ENCODE measurements around the gene JADE1. TPM values are rescaled to one million over a fixed set of nuclear protein-coding genes. Genes with fewer than 3 reads are reported as not detected.

Gene JADE1
- polyA plus RNA-seq, result 24.7 TPM
- long read RNA-seq, donor 1, full-length matches to known transcripts, result 1 of 1 reads
- long read RNA-seq, donor 1, partial matches to known transcripts, result 0 of 1 reads
- long read RNA-seq, donor 1, other reads (novel, unspliced or antisense), result 0 of 1 reads
- long read RNA-seq, donor 2, full-length matches to known transcripts, result 5 of 5 reads
- long read RNA-seq, donor 2, partial matches to known transcripts, result 0 of 5 reads
- long read RNA-seq, donor 2, other reads (novel, unspliced or antisense), result 0 of 5 reads
- long read RNA-seq, donor 3, full-length matches to known transcripts, result 5 of 14 reads
- long read RNA-seq, donor 3, partial matches to known transcripts, result 9 of 14 reads
- long read RNA-seq, donor 3, other reads (novel, unspliced or antisense), result 0 of 14 reads
- long read RNA-seq, donor 4, result 0 reads
- long read RNA-seq, donor 5, full-length matches to known transcripts, result 2 of 2 reads
- long read RNA-seq, donor 5, partial matches to known transcripts, result 0 of 2 reads
- long read RNA-seq, donor 5, other reads (novel, unspliced or antisense), result 0 of 2 reads
- long read RNA-seq, donor 6, full-length matches to known transcripts, result 2 of 2 reads
- long read RNA-seq, donor 6, partial matches to known transcripts, result 0 of 2 reads
- long read RNA-seq, donor 6, other reads (novel, unspliced or antisense), result 0 of 2 reads
- long read RNA-seq, donor 7, result 0 reads
- long read RNA-seq, donor 8, partial matches to known transcripts, result 0 of 2 reads
- long read RNA-seq, donor 8, other reads (novel, unspliced or antisense), result 0 of 2 reads
- long read RNA-seq, donor 9, full-length matches to known transcripts, result 3 of 3 reads
- long read RNA-seq, donor 9, partial matches to known transcripts, result 0 of 3 reads
- long read RNA-seq, donor 9, other reads (novel, unspliced or antisense), result 0 of 3 reads
- long read RNA-seq, donor 10, full-length matches to known transcripts, result 4 of 4 reads
- long read RNA-seq, donor 10, partial matches to known transcripts, result 0 of 4 reads
- long read RNA-seq, donor 10, other reads (novel, unspliced or antisense), result 0 of 4 reads
- long read RNA-seq, donor 11, full-length matches to known transcripts, result 3 of 3 reads
- long read RNA-seq, donor 11, partial matches to known transcripts, result 0 of 3 reads
- long read RNA-seq, donor 11, other reads (novel, unspliced or antisense), result 0 of 3 reads

DNA sequence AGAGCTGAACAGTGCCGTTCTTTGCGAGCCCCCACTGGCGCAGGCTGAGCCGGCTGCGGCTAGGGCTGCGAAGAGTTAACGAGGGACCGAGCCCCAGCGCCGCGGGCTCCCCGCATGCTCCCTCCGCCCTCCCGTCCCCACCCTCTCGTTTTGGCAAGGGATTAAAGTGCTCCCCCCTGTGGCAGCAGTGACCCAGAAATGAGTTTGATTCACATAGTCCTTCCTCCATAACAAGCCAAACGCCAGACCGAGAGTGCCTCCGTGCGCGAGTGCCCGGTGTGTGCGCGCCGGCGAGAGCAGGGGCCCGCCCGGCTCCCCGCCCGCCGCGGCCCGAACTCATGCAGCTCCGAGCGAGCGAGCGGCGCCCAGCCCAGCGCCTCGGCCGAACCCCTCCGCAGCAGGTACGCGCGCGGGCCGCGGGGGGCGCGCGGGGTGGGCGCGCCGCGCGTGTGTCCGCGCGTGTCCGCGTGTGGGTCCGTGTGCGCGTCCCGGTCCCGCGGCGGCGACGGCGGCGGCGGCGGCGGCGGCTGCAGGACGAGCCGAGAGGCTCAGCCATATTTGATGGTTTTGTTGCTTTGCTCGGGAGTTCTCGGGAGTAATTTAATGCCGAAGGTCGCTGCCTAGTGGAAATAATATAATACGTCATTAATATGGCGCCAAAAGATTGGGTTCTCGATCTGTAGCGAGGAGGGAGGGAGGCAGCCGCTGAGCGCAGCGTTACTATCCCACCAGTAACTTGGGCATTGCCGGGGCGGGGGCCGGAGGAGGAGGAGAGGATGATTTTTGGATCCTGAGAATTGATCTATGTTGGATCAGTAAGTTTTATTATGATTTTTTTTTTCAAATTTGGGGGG is at the start of gene JADE1:
Gene JADE1 (plus strand): TSS at position 224 of the 854 bp plus-strand sequence. CDS start 22,059 bp downstream, outside the sequence.
- Histone ChIP-seq H3K36me3 (ENCODE audit: control insufficient read depth, insufficient read depth, low read length) (no peaks in the 10 kb centered on the region), H3K27me3 (ENCODE audit: control insufficient read depth, insufficient read depth, low read length) (no peaks in the 10 kb centered on the region), H3K4me1 (ENCODE audit: control insufficient read depth, insufficient read depth, low read length) (no peaks in the 10 kb centered on the region), H3K9me3 (ENCODE audit: control insufficient read depth, low read depth, low read length) (no peaks in the 10 kb centered on the region), H3K27ac (ENCODE audit: low read length) (peak within 1 kb of the TSS; percentile 98), H3K4me3 (ENCODE audit: low read length) (peak within 1 kb of the TSS; percentile 61)
- WGBS (ENCODE audit: insufficient coverage, low lambda C conversion rate), result no CpG with 5 or more reads among the region's 91 CpGs
- DNase-seq, result peak; percentile 94 to 97

DNA sequence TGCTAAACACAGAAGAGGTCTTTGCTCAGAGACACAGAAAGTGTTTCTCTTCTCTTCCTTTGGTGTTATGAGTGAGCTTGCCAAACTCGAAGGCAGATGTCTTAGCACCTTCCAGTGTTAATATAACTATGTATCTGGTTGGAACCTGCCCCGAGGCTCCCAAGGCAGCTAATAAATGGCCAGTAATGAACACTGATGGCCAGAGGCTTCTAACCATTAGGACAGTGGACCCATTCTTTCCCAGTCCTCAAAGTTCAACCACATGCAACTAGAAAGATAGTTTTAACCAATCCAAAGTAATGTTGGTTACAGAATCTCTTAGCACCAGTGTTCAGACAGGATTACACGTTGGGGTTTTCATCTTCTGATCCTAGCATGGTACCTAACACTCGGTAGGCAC is 42.7 kb upstream of the JADE1 start:
- Histone ChIP-seq H3K27me3 (ENCODE audit: control insufficient read depth, insufficient read depth, low read length) (no peaks in the 10 kb centered on the region), H3K4me3 (ENCODE audit: low read length) (no peak overlapping the region), H3K4me1 (ENCODE audit: control insufficient read depth, insufficient read depth, low read length) (peaks cover 3% of the 10 kb centered on the region), H3K9me3 (ENCODE audit: control insufficient read depth, low read depth, low read length) (no peaks in the 10 kb centered on the region), H3K27ac (ENCODE audit: low read length) (no peak overlapping the region), H3K36me3 (ENCODE audit: control insufficient read depth, insufficient read depth, low read length) (no peaks in the 10 kb centered on the region)
- DNase-seq, result no peak
- WGBS (ENCODE audit: insufficient coverage, low lambda C conversion rate), result 100% methylated on average over 2 of the region's 4 CpGs

DNA sequence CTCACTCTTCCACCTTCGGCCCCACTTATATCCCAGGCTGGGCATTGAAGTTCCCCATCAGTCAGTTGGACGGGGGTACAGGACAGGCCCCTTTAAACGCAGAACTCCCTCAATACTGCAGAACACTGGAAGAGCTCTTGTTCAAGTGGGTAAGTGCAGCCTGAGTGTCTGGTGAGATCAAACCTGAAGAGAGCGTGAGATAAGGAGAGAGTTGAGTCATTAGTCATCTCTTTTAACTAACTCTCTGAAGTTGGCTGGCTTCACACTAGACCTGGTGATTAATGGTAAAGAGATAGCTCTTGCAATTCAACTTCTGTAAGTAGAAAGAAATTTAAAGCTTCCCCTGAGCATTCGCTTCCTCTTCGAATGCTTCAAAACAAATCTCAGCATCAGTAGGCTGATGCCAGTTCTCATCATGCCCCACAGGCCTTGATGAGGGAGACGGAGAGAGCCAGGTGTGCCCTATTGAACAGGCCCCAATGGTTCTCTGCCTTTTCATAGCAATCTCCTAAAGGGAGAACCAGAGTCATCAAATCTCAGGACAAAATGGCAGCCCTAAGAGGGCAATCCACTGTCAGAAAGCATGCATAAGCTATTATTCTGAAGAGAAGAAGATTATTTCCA is 41.0 kb upstream of the JADE1 start:
- Histone ChIP-seq H3K9me3 (ENCODE audit: control insufficient read depth, low read depth, low read length) (no peaks in the 10 kb centered on the region), H3K4me1 (ENCODE audit: control insufficient read depth, insufficient read depth, low read length) (peaks cover 3% of the 10 kb centered on the region), H3K27me3 (ENCODE audit: control insufficient read depth, insufficient read depth, low read length) (no peaks in the 10 kb centered on the region), H3K4me3 (ENCODE audit: low read length) (no peak overlapping the region), H3K36me3 (ENCODE audit: control insufficient read depth, insufficient read depth, low read length) (no peaks in the 10 kb centered on the region), H3K27ac (ENCODE audit: low read length) (no peak overlapping the region)
- no peak for DNase-seq
- no CpG with 5 or more reads among the region's 7 CpGs for WGBS (ENCODE audit: insufficient coverage, low lambda C conversion rate)

DNA sequence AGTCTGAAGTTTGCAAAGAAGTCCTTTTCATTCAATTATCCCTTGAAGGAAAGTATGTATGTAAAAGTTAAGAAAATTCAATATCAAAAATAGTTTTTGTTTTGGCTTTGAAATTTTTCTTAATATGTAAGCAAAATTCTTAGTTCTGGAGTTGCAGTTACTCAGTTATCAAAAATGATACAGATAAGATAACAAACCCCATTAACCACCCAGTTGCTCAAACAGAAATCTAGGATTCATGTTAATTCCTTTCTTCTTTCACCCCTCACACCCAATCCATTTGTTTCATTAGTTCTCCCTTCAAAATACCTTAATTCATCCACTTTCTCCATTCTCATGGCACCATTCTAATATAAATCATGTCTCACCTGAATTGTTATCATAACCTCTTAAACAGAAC is 40.5 kb upstream of the JADE1 start:
- H3K4me3 ChIP-seq (ENCODE audit: low read length), result no peak overlapping the region
- H3K4me1 ChIP-seq (ENCODE audit: control insufficient read depth, insufficient read depth, low read length), result peaks cover 3% of the 10 kb centered on the region
- no peak overlapping the region for H3K27ac ChIP-seq (ENCODE audit: low read length)
- no peaks in the 10 kb centered on the region for H3K9me3 ChIP-seq (ENCODE audit: control insufficient read depth, low read depth, low read length)
- H3K27me3 ChIP-seq (ENCODE audit: control insufficient read depth, insufficient read depth, low read length), result no peaks in the 10 kb centered on the region
- no peaks in the 10 kb centered on the region for H3K36me3 ChIP-seq (ENCODE audit: control insufficient read depth, insufficient read depth, low read length)
- no peak for DNase-seq

DNA sequence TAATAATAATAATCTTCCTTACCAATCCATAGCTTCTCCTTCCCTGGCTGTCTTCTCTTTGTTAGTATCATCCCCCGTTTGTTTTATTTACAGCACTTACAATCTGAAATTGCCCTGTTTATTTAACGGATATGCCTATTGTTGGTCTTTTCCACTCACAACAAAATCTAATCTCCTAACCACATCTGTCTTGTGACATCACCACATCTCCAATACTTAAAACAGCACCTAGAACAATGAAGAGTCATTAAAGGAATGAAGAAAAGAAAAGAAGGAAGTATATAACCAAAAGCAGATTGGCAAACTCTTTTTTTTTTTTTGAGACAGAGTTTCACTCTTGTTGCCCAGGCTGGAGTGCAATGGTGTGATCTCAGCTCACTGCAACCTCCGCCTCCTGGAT is 38.7 kb upstream of the JADE1 start:
- Histone ChIP-seq H3K4me3 (ENCODE audit: low read length) (no peak overlapping the region), H3K4me1 (ENCODE audit: control insufficient read depth, insufficient read depth, low read length) (peaks cover 3% of the 10 kb centered on the region), H3K27ac (ENCODE audit: low read length) (no peak overlapping the region), H3K36me3 (ENCODE audit: control insufficient read depth, insufficient read depth, low read length) (no peaks in the 10 kb centered on the region), H3K9me3 (ENCODE audit: control insufficient read depth, low read depth, low read length) (no peaks in the 10 kb centered on the region), H3K27me3 (ENCODE audit: control insufficient read depth, insufficient read depth, low read length) (no peaks in the 10 kb centered on the region)
- DNase-seq, result no peak
- 75% methylated on average over 2 of the region's 3 CpGs for WGBS (ENCODE audit: insufficient coverage, low lambda C conversion rate)

DNA sequence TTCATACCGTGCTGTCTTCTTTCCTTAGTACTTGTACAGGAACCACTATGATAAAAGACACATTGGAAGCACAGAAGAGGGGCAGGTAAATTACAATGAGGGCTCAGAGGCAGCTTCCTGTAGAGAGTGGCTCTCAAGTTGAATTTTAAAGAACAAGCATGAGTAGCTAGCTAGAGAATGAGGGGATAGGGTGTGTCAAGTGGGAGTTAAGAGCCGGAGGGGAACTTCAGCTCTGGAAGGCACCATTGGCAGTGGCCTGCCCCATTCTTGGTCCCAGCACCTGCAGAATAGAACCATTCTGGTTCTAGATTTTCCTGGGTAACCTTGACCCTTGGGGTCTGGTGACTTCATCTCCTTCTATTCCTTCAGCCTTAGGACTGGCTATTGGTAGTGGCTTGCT is 34.0 kb upstream of the JADE1 start:
- no peaks in the 10 kb centered on the region for H3K36me3 ChIP-seq (ENCODE audit: control insufficient read depth, insufficient read depth, low read length)
- 100% methylated on average over 1 of the region's 2 CpGs for WGBS (ENCODE audit: insufficient coverage, low lambda C conversion rate)
- H3K4me1 ChIP-seq (ENCODE audit: control insufficient read depth, insufficient read depth, low read length), result peaks cover 7% of the 10 kb centered on the region
- H3K27me3 ChIP-seq (ENCODE audit: control insufficient read depth, insufficient read depth, low read length), result no peaks in the 10 kb centered on the region
- no peaks in the 10 kb centered on the region for H3K9me3 ChIP-seq (ENCODE audit: control insufficient read depth, low read depth, low read length)
- H3K4me3 ChIP-seq (ENCODE audit: low read length), result no peak overlapping the region
- no peak overlapping the region for H3K27ac ChIP-seq (ENCODE audit: low read length)
- no peak for DNase-seq

DNA sequence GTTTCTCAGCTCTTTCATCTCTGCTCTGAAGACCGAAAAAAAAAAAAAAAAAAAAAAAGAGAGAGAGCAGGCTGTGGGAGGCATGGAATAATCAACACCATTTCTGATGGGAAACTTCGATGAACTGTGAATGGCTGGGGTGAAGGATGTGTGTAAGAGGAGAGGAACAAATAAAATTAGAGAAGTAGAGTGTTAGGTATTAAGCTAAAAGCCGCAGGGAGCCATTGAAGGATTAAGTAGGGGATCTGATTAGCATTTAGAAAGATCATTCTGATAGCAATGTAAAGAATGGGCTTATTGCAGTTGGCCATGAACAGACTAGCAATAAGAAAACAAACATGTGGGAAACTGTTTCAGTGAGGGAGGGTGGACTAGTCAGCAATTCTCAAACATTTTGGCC is 33.6 kb upstream of the JADE1 start:
- 80% methylated on average over 1 of the region's 3 CpGs for whole genome bisulfite sequencing (ENCODE audit: insufficient coverage, low lambda C conversion rate)
- DNase-seq, result no peak
- H3K4me1 ChIP-seq (ENCODE audit: control insufficient read depth, insufficient read depth, low read length), result peaks cover 7% of the 10 kb centered on the region
- no peaks in the 10 kb centered on the region for H3K27me3 ChIP-seq (ENCODE audit: control insufficient read depth, insufficient read depth, low read length)
- H3K27ac ChIP-seq (ENCODE audit: low read length), result no peak overlapping the region
- no peaks in the 10 kb centered on the region for H3K36me3 ChIP-seq (ENCODE audit: control insufficient read depth, insufficient read depth, low read length)
- H3K4me3 ChIP-seq (ENCODE audit: low read length), result no peak overlapping the region
- H3K9me3 ChIP-seq (ENCODE audit: control insufficient read depth, low read depth, low read length), result no peaks in the 10 kb centered on the region

DNA sequence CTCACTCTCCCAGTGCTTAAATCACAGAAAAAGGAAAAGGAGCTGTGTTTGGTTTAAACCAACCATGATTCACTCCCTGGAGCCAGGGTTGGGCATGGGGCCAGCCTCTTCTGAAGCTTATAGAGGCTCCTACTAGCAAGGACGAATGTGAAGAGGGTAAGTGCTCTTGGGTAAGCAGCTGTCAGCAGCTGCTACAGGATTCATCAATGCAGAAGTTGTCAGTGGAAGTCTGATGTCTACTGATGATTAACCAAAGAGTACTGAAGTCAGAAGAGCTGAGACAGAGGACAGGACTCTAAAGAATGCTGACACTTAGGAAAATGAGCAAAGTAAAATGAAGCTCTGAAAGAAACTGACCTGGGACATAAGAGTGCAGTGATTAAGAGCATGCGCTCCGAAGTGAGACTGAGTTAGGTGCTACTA is 32.7 kb upstream of the JADE1 start:
- H3K36me3 ChIP-seq (ENCODE audit: control insufficient read depth, insufficient read depth, low read length), result no peaks in the 10 kb centered on the region
- peaks cover 7% of the 10 kb centered on the region for H3K4me1 ChIP-seq (ENCODE audit: control insufficient read depth, insufficient read depth, low read length)
- H3K27ac ChIP-seq (ENCODE audit: low read length), result peak overlapping the region; percentile 73
- no CpG with 5 or more reads among the region's 3 CpGs for WGBS (ENCODE audit: insufficient coverage, low lambda C conversion rate)
- no peaks in the 10 kb centered on the region for H3K27me3 ChIP-seq (ENCODE audit: control insufficient read depth, insufficient read depth, low read length)
- DNase-seq, result peak; percentile 57 to 67
- H3K9me3 ChIP-seq (ENCODE audit: control insufficient read depth, low read depth, low read length), result no peaks in the 10 kb centered on the region
- no peak overlapping the region for H3K4me3 ChIP-seq (ENCODE audit: low read length)

DNA sequence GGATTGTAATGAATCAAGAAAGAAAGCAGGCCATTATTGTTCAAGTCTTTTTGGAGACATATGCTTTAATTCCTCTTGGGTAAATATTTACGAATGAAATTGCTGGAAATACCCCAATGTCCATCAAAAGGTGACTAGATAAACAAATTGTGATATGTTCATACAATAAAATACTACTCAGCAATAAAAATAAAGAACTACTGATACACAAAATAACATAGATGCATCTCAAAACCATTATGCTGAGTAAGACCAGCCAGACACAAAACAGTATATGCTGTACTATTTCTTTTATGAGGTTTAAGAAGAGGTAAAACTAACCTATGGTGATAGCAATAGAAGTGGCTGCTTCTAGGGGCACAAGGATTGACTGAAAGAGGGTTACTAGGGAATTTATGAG is 28.8 kb upstream of the JADE1 start:
- Histone ChIP-seq H3K4me1 (ENCODE audit: control insufficient read depth, insufficient read depth, low read length) (peaks cover 7% of the 10 kb centered on the region), H3K27ac (ENCODE audit: low read length) (no peak overlapping the region), H3K36me3 (ENCODE audit: control insufficient read depth, insufficient read depth, low read length) (no peaks in the 10 kb centered on the region), H3K27me3 (ENCODE audit: control insufficient read depth, insufficient read depth, low read length) (no peaks in the 10 kb centered on the region), H3K9me3 (ENCODE audit: control insufficient read depth, low read depth, low read length) (no peaks in the 10 kb centered on the region), H3K4me3 (ENCODE audit: low read length) (no peak overlapping the region)
- WGBS (ENCODE audit: insufficient coverage, low lambda C conversion rate), result no CpG with 5 or more reads among the region's 1 CpG
- no peak for DNase-seq

Measured in large intestine (tissue), 12 donors.